Stimulated activated CD4-positive, alpha-beta T cell treated with anti-CD3 and anti-CD28 coated beads, Interleukin-12 subunit alpha, Interleukin-12 subunit beta, amount 100 ng/mL, for 4 hours (primary cell): ENCODE data around the gene NXF3.
"Not testable (repeated sequence)": the region's sequence is repeated elsewhere in the genome, so short reads cannot be mapped to it uniquely, and the experiment has no call there.

Source experiments
- DNase-seq: peaks from one replicate; pipeline ENCODE4 v3.0.0-alpha.2; 2020

Gene NXF3

DNA sequence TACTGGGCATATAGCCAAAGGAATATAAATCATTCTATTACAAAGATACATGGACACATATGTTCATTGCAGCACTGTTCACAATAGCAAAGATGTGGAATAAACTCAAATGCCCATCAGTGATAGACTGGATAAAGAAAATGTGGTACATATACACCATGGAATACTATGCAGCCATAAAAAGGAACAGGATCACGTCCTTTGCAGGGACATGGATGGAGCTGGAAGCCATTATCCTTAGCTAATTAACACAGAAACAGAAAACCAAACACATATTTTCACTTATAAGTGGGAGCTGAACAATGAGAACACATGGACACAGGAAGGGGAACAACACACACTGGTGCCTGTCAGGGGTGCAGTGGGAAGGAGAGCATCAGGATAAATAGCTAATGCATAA, 59.6 kb downstream of the NXF3 start:
- not testable (repeated sequence) for DNase-seq
